Sigmoid colon (tissue), 7 donors: ENCODE data around the gene ARID3C. TPM values are rescaled to one million over a fixed set of nuclear protein-coding genes. Genes with fewer than 3 reads are reported as not detected.

ENCODE experiments used
- DNase-seq: peaks from one replicate; pipeline ENCODE4 v3.0.0-alpha.2; 2019
- H3K27ac ChIP-seq, 4 donors: fragments of 200-600 bp; sonication (generic); one replicate each; pipeline ENCODE4 v1.5.1; 2016 to 2019; ENCODE audit warnings: mild to moderate bottlenecking in 1 of 4
- H3K27me3 ChIP-seq, 3 donors: fragments of 200-600 bp; sonication (generic); one replicate each; pipeline ENCODE4 v1.5.1; 2019; ENCODE audit warnings: mild to moderate bottlenecking in 1 of 3
- H3K36me3 ChIP-seq, 4 donors: fragments of 200-600 bp; sonication (generic); one replicate each; pipeline ENCODE4 v1.5.1; 2016 to 2019
- H3K4me1 ChIP-seq, 4 donors: fragments of 200-600 bp; sonication (generic); one replicate each; pipeline ENCODE4 v1.5.1; 2017 to 2019
- H3K4me3 ChIP-seq, 4 donors: fragments of 200-600 bp; sonication (generic); one replicate each; pipeline ENCODE4 v1.5.1; 2017 to 2019; ENCODE audit warnings: mild to moderate bottlenecking in 2 of 4, moderate library complexity in 1 of 4
- H3K9me3 ChIP-seq, 4 donors: fragments of 200-600 bp in 3 of 4; sonication (generic) in 3 of 4; one replicate each; pipeline versions ENCODE4 v1.5.1 to v1.6.1; 2013 to 2019
- EP300 ChIP-seq, 4 donors: sonication (generic); formaldehyde crosslinking; IDR thresholded peaks; one replicate each; pipeline ENCODE4 v1.6.1; 2017; ENCODE audit warnings: antibody characterized with exemption in 4 of 4
- POLR2A ChIP-seq, 2 donors: fragments of 450-650 bp; IDR thresholded peaks; one replicate each; pipeline ENCODE4 v1.6.1; 2016; ENCODE audit warnings: antibody characterized with exemption in 2 of 2, mild to moderate bottlenecking in 2 of 2, moderate library complexity in 2 of 2
- POLR2AphosphoS5 ChIP-seq, 4 donors: sonication (generic); formaldehyde crosslinking; IDR thresholded peaks; one replicate each; pipeline ENCODE4 v1.6.1; 2017; ENCODE audit warnings: antibody characterized with exemption in 4 of 4
- WGBS, 2 donors: extraction: QIAGEN DNeasy Blood & Tissue Kit; methylation state at CpG; one replicate each; pipeline ENCODE4 v1.1.7; 2013; 5-methylcytosine and 5-hydroxymethylcytosine counted together
- intact Hi-C: fragments of 100-400 bp; cut with DNase I; formaldehyde crosslinking; loops from one replicate; pipeline ENCODE4 v1.15.1; 2023
- polyA plus RNA-seq, 3 donors: library from polyadenylated mRNA; stranded (reverse); fragments of 200-250 nt; gene quantifications; one replicate each; pipeline ENCODE4 v1.2.3, GENCODE V29; 2013
- total RNA-seq, 4 donors: library from RNA; depleted of rRNA; stranded (reverse); fragments of >200 nt; gene quantifications; one replicate each; pipeline ENCODE4 v1.1.0, GENCODE V29; 2016
- TF ChIP-seq, protein P1 (sequence below), 4 experiments: fragments of 450-650 bp in 3 of 4; fragments of 200-600 bp in 1 of 4; IDR thresholded peaks; one replicate each; pipeline ENCODE4 v1.5.1; 2016 to 2019; ENCODE audit warnings: antibody characterized with exemption in 4 of 4, mild to moderate bottlenecking in 3 of 4, moderate library complexity in 2 of 4
- donor health status: healthy with polysubstance abuse.
- donor health status: Bipolar disorder and iron deficiency.
- donor health status: healthy.

ARID3C gene
- total and polyA plus RNA-seq, 7 donors = 0.06 TPM; not detected in 6

DNA sequence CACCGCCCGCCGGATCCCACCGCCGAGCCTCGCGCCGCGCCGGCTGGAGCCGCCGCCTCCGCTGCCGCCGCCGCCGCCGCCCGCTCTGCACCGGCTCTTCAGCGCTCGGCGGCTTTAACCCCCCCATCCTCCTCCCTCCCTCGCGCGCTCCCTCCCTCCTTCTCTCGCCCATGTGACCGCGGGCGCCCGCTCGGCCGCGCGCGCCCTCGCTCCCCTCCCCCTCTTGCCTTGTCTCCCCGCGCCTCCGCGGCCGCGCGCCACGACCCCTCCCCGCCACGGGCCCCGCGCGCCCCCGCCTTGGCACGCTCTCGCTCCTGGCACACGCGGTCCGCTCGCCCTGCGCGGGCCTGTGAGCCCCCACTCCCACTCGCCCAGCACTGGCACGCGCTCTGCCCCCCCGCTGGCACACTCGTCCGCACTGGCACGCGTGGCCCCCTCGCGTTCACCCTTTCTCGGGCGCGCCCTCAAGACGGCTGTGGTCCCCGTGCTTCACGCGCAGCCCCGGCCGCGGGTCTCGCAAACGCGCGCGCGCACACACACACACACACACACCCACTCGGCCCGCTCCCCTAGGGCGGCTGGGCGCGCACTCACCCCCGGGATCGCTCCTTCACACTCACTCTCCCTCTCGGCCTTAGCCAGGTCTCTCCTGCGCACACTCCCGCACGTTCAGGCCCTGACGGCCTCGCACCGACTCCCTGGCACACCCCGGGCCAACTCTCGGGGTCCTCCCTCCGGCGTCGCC lies 39.1 kb downstream of the ARID3C start, which contains the start of gene CNTFR:
TSS of gene CNTFR (minus strand) at position 89 of the 745 bp plus-strand sequence. CDS start 20,743 bp downstream, outside the sequence.
- H3K27ac ChIP-seq = peak within 1 kb of the TSS in 2 of 4 donors; percentile 56 to 63
- peak; percentile 82 for DNase-seq
- peak within 1 kb of the TSS; percentile 28 to 65 (median 56) for H3K4me3 ChIP-seq
- H3K36me3 ChIP-seq = no peaks in the 10 kb centered on the region
- H3K27me3 ChIP-seq = peaks cover 13 to 82% (median 56%) of the 10 kb centered on the region in 3 donors
- intact Hi-C loops = loop anchor here (2.0 to 5.0 kb wide), 5 partner anchors 68 to 257 kb away; partner anchors contain the start of genes DNAI1, ENHO and FAM219A
- H3K9me3 ChIP-seq = no peaks in the 10 kb centered on the region
- WGBS, 2 donors = 1% methylated on average over 104 of the region's 104 CpGs
- no peak for TF ChIP-seq EP300 (IDR thresholded peaks at IDR 0.05)
- TF ChIP-seq, protein P1, sequence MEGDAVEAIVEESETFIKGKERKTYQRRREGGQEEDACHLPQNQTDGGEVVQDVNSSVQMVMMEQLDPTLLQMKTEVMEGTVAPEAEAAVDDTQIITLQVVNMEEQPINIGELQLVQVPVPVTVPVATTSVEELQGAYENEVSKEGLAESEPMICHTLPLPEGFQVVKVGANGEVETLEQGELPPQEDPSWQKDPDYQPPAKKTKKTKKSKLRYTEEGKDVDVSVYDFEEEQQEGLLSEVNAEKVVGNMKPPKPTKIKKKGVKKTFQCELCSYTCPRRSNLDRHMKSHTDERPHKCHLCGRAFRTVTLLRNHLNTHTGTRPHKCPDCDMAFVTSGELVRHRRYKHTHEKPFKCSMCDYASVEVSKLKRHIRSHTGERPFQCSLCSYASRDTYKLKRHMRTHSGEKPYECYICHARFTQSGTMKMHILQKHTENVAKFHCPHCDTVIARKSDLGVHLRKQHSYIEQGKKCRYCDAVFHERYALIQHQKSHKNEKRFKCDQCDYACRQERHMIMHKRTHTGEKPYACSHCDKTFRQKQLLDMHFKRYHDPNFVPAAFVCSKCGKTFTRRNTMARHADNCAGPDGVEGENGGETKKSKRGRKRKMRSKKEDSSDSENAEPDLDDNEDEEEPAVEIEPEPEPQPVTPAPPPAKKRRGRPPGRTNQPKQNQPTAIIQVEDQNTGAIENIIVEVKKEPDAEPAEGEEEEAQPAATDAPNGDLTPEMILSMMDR (IDR thresholded peaks at IDR 0.05) = no peak
- TF ChIP-seq POLR2AphosphoS5 (IDR thresholded peaks at IDR 0.05) = no peak
- no peak for TF ChIP-seq POLR2A (IDR thresholded peaks at IDR 0.05)
- peaks cover 0 to 54% (median 44%) of the 10 kb centered on the region in 4 donors for H3K4me1 ChIP-seq

DNA sequence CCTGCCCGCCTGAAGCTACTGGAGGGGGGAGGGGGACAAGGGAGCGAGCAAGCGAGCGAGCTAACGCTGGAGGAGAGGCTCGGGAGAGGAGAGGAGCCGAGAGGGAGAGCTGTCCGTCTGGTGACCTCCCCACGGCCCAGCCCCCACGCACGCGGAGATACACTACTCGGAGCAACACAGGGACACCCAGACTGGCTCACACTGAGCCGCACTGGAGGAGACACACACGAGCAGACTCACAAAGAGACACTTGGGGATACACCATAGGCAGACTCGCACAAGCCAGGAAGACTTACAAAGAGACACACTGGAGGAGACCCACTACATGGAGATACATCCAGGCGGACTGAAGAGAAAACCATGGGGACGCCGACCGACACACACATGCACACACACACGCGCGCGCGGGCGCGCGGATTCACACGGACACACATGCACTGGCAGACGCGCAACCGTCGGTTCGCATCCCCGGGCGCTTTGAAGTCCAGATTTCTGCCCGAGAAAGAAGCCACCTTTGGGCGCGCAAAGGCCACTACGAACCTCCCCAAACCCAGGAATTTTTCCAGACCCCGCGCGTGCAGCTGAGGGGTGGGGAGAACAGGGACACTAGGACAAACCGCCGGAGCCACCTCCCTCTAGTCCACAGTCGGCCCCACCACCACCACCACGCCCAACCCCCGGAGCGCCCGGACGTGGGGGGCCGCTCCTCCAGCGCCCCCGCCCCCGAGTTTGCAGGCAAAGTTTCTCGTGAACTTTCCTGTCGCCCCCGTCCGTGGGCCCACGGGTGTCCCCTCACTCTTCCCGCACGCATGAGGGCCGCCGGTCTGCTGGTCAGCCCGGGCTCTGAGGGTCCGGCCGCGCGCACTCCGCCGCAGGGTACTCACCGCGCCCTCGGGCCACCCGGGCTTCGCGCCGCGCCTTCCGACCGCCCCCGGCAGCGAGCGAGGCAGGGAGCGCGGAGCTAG lies 39.9 kb downstream of the ARID3C start:
- WGBS, 2 donors = 2 to 3% methylated on average over 86 of the region's 86 CpGs
- TF ChIP-seq EP300 (IDR thresholded peaks at IDR 0.05) = no peak
- TF ChIP-seq POLR2A (IDR thresholded peaks at IDR 0.05) = no peak
- no peak for TF ChIP-seq POLR2AphosphoS5 (IDR thresholded peaks at IDR 0.05)
- TF ChIP-seq, protein P1 (IDR thresholded peaks at IDR 0.05) = no peak
- no peak for DNase-seq
- H3K9me3 ChIP-seq = no peaks in the 10 kb centered on the region
- H3K36me3 ChIP-seq = no peaks in the 10 kb centered on the region
- H3K4me1 ChIP-seq = peaks cover 0 to 52% (median 44%) of the 10 kb centered on the region in 4 donors
- H3K4me3 ChIP-seq = peak overlapping the region; percentile 28 to 65 (median 56)
- H3K27me3 ChIP-seq = peaks cover 16 to 89% (median 57%) of the 10 kb centered on the region in 3 donors
- peak overlapping the region in 1 of 4 donors; percentile 56 for H3K27ac ChIP-seq
- intact Hi-C loops = no loop called here

DNA sequence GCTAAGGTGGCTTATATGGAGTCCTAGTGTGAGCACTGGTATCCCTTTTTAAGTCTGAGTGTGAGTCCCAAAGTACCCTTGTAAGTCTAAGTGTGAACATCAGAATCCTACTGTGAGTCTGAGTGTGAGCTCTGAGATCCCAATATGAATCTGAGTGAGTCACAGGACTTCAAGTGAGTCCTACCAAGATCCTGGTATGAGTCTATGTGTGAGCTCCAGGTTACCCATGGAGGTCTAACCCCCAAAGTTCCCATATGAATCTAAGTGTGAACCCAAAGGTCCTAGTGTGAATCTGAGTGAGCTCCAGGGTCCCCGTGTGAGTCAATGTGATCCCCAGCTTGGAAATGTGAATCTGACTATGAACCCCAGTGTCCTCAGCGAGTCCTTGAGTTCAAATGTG lies 41.6 kb downstream of the ARID3C start:
- Histone ChIP-seq H3K9me3 (no peaks in the 10 kb centered on the region), H3K27ac (no peak overlapping the region), H3K4me3 (no peak overlapping the region), H3K27me3 (peaks cover 12 to 88% (median 50%) of the 10 kb centered on the region in 3 donors), H3K36me3 (no peaks in the 10 kb centered on the region), H3K4me1 (peaks cover 0 to 38% (median 32%) of the 10 kb centered on the region in 4 donors)
- DNase-seq = no peak
- intact Hi-C loops = no loop called here
- WGBS, 2 donors = 49 to 63% methylated on average over 2 of the region's 2 CpGs
- TF ChIP-seq POLR2A (IDR thresholded peaks at IDR 0.05) (no peak), EP300 (IDR thresholded peaks at IDR 0.05) (no peak), POLR2AphosphoS5 (IDR thresholded peaks at IDR 0.05) (no peak)
- TF ChIP-seq, protein P1 (IDR thresholded peaks at IDR 0.05) = no peak

DNA sequence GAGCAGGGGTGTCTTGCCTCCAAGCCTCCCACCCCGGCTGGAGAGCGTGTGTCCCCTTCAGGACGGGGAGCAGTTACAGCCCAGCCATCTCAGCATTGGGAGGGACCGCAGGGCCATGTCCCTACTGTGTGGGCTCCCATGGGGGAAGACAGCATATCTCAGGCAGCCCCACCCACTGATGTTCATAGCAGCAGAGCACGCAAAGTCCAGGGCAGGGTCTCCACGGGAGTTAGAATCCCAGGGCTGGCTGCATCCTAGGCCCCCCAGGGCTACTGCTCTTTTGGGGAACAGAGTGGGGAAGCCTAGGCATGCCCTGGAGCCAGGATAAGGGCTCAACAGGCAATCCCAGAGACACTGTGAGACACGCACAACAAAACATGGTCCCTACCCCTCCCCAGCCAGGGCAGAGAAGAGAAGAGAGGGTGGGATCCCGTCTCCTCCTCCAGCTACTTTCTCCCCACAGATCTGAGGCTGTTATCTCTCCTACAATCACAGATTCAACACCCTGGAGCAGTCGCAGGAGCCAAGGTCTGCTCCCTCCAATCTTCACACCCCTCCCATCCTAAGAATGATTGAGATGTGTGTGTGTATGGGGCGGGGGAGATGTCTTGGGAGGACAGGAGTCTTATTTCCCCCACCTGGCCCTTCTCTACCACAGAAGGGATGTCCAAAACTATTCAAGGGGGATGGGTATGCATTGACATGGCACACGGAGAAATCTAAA lies 42.8 kb downstream of the ARID3C start:
- intact Hi-C loops = no loop called here
- TF ChIP-seq, protein P1 (IDR thresholded peaks at IDR 0.05) = no peak
- no peak for TF ChIP-seq EP300 (IDR thresholded peaks at IDR 0.05)
- TF ChIP-seq POLR2AphosphoS5 (IDR thresholded peaks at IDR 0.05) = no peak
- TF ChIP-seq POLR2A (IDR thresholded peaks at IDR 0.05) = no peak
- Histone ChIP-seq H3K4me1 (peaks cover 0 to 28% (median 26%) of the 10 kb centered on the region in 4 donors), H3K9me3 (no peaks in the 10 kb centered on the region), H3K27ac (no peak overlapping the region), H3K27me3 (peaks cover 12 to 78% (median 50%) of the 10 kb centered on the region in 3 donors), H3K36me3 (no peaks in the 10 kb centered on the region), H3K4me3 (no peak overlapping the region)
- 16 to 29% methylated on average over 11 of the region's 11 CpGs for WGBS, 2 donors
- no peak for DNase-seq
